OCI-LY3 (cell line): ENCODE measurements around the gene STH.

Experiments
- EZH2phosphoT487 ChIP-seq: fragments of 200-600 bp; shearing (Covaris generic); IDR thresholded peaks from 2 replicates; pipeline ENCODE4 v1.6.1; 2018; ENCODE audit warnings: antibody characterized with exemption, mixed run types, low read depth
- TF ChIP-seq, protein P1 (sequence below): fragments of 200-600, 300-600 bp; sonication (generic); IDR thresholded peaks from 2 replicates; pipeline ENCODE4 v1.5.1; 2014; ENCODE audit warnings: antibody characterized with exemption, low read length, low read depth

DNA sequence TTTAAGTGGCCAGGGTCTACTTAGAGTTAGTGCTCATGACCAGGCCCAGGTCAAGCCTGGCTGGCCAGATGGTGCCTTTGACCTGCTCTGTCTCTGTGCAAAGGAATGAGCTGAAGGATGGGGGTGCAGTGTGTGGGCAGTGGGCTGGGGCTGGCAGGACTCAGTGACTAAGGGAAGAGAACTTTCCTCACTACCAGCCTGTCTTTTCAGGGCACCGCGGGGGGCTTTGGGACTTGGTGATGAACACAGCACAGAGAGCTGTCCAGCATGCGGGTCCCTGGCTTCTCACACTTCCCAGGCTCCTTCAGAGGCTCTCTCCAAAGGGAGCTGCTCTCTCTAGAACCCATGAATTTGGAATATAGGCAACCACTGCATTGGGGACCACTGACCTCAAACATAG, 43.0 kb upstream of the STH start:
- TF ChIP-seq, protein P1, sequence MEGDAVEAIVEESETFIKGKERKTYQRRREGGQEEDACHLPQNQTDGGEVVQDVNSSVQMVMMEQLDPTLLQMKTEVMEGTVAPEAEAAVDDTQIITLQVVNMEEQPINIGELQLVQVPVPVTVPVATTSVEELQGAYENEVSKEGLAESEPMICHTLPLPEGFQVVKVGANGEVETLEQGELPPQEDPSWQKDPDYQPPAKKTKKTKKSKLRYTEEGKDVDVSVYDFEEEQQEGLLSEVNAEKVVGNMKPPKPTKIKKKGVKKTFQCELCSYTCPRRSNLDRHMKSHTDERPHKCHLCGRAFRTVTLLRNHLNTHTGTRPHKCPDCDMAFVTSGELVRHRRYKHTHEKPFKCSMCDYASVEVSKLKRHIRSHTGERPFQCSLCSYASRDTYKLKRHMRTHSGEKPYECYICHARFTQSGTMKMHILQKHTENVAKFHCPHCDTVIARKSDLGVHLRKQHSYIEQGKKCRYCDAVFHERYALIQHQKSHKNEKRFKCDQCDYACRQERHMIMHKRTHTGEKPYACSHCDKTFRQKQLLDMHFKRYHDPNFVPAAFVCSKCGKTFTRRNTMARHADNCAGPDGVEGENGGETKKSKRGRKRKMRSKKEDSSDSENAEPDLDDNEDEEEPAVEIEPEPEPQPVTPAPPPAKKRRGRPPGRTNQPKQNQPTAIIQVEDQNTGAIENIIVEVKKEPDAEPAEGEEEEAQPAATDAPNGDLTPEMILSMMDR, result no peak
- no peak for TF ChIP-seq EZH2phosphoT487
